GM19043 (cell line): ENCODE results near the gene CTNNA2.
"Not testable (repeated sequence)": the region's sequence is repeated elsewhere in the genome, so short reads cannot be mapped to it uniquely, and the experiment has no call there.

Experiments used
- ATAC-seq: cut with Tn5 transposase; IDR thresholded peaks from one replicate; pipeline ENCODE4 v1.9.1; 2021; ENCODE audit warnings: low read depth; ENCODE audit not compliant: unreplicated experiment

The CTNNA2 gene

GRCh38 chr2:80167284-80167808, 654.5 kb downstream of the CTNNA2 start:
- ATAC-seq: no peak

GRCh38 chr2:80168037-80168436, 655.2 kb downstream of the CTNNA2 start:
- ATAC-seq: no peak

GRCh38 chr2:80168801-80169200, 656.0 kb downstream of the CTNNA2 start:
- ATAC-seq: no peak

DNA sequence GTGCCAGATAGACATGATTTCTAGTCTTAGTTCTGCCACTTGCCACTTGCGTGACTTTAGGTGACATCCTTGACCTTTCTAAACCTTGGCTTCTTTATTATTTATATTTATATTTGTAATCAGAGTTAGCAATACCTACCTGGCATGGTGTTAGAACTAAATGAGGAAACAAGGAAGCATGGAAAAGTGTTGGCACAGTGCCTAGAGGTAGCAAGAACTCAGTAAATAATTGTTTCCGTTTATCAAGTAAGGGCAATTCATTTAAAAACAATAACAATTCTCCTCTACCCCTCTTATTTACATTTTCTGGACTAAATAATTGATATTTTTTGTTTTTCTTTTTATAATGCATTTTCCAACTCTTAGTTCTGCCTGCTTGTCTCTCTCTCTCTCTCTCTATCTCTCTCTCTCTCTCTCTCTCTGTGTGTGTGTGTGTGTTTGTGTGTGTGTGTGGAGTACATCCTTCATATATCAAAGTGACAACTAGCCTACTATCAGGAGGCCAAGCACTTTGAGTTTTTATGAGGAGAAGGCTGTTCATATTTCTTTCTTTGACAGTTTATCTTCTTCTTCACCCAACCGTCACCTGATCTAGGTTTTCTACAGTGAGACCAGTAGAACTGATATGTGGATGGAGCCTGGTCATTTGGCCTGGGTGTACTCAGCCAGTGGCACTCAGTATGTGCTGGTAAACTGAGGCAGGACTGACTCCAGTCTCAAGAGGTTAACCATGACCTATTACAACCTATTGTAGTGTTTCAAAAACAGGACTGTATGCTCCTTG, 657.2 kb downstream of the CTNNA2 start:
- ATAC-seq: no peak

GRCh38 chr2:80185091-80185490, 672.2 kb downstream of the CTNNA2 start:
- ATAC-seq: no peak

GRCh38 chr2:80186262-80186661, 673.4 kb downstream of the CTNNA2 start:
- ATAC-seq: no peak

DNA sequence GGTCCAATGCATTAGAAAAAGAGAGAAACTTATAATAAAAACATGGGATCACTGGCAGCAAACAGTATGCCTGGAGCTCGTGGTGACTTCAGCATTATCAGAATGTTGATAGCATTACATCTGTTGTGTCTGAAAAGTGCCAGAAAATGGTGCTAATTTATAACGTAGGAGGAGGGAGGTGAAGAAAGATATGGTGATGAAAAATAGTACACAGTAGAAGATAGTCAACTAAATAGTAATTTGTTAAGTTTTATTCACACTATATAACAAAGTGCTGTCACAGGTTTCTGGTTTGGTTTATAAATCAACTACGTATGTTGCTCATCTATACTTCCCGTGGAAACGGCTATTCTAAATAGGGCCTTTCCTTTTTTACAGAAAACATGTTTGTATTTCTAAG, 674.3 kb downstream of the CTNNA2 start:
- no peak for ATAC-seq

DNA sequence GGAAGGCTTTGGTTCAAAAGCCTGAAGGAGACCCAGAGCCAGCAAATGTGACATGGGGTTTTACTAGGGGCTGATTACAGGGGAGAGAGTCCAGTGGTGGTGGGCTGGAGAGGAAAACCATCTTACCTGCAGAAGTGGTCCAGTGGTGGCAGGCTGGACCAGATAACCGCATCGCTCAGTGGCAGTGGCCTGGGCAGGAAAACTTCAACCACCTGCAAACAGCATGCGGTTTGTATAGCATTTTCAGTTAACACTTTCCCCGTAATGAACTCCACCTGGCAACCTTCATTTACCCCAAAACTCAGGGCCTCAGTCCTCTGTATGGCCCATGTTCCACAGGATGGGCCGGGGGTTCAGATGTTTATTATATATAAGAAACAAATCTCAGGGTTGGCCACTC, 677.3 kb downstream of the CTNNA2 start:
- ATAC-seq: no peak

DNA sequence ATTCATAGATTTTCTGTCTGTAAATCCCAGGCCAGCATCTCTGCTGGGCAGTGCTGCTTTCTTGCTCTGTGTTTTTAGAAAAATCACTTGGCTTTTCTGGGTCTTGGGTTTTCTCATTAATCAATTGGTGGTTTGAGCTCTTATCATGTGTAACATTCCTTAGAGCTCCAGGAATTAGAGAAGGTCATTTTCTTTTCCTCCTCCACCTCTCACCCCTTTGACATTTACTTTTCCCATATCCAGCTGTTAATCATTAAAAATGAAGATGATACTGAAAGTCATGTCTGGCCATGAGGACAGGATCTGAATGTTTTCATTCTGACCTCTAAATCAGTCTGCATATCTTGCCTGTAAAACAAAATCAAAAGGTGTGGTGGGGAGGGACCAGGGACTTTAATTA, 680.7 kb downstream of the CTNNA2 start:
- ATAC-seq: no peak

GRCh38 chr2:80195034-80195433, 682.2 kb downstream of the CTNNA2 start:
- no peak for ATAC-seq

DNA sequence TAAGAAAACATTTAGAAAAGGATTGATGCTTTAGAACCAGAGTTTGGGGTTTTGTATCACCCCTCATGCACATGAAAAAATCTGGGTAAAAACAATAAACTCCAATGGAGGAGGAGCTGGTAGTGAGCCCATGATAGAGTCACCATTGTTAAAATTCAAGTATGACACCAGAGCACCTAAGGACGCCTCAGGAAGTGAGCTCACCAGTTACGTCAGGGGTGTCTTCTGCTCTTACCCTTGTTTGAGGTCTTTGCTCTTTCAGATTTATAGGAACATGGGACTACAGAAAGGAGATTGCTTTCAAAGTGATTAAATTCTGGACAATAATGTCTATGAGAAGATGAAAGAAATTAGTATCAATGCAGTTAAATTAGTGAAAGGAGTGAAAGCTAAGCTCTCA, 685.2 kb downstream of the CTNNA2 start:
- no peak for ATAC-seq

DNA sequence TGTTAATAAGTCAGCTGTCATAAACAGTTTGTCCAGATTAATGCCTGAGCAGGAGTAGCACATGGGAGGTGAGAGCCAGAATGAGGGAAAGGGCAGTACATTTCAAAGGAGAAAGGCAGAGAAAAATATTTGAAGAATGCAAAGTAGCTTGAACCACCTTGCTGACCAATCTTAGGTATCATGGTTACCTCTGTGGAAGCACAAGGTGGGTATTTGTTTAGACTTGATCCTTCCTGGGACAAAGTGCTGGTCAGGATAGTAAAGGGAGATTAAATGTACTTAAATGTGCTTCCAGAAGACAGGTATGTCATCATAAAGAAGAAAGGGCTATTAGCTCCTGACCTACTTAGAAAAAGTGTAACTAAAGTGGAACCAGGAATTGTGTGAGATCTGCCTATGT, 686.7 kb downstream of the CTNNA2 start:
- ATAC-seq: no peak

DNA sequence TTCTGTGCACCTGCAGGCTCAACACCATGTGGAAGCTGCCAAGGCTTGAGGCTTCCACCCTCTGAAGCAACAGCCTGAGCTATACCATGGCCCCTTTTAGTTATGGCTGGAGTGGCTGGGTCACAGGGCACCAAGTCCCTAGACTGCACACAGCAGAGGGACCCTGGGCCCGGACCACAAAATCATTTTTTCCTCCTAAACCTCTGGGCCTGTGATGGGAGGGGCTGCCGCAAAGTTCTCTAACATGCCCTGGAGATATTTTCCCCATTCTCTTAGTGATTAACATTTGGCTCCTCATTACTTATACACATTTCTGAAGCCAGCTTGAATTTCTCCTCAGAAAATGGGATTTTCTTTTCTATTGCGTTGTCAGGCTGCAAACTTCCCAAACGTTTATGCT, 691.1 kb downstream of the CTNNA2 start:
- not testable (repeated sequence) for ATAC-seq

GRCh38 chr2:80205498-80205897, 692.6 kb downstream of the CTNNA2 start:
- no peak for ATAC-seq

GRCh38 chr2:80209458-80209857, 696.6 kb downstream of the CTNNA2 start:
- ATAC-seq: no peak

- no peak for ATAC-seq
These were observed 704.6 kb downstream of the CTNNA2 start for GRCh38 chr2:80217446-80217845.

DNA sequence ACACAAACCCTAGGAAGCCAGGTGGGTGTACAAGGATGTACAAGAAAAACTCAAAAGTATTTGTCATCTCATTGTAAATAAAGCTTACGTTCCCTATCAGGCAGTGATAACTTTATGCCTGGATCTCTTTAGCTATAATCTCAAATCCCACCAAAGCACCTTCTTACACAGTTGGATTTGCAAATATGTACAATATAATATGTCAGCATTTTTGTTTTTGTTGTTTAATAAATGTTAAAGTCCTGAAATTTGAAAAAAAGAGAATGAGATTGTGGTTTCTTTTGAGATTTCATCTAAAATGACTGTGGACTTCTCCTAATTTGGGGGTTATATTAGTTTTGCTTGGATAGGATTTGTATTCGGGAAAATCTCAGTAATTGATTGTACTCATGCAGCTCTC, 709.8 kb downstream of the CTNNA2 start:
- ATAC-seq: no peak

GRCh38 chr2:80231421-80231820, 718.6 kb downstream of the CTNNA2 start:
- no peak for ATAC-seq

- ATAC-seq: no peak
These were observed 720.5 kb downstream of the CTNNA2 start for GRCh38 chr2:80233333-80233732.

DNA sequence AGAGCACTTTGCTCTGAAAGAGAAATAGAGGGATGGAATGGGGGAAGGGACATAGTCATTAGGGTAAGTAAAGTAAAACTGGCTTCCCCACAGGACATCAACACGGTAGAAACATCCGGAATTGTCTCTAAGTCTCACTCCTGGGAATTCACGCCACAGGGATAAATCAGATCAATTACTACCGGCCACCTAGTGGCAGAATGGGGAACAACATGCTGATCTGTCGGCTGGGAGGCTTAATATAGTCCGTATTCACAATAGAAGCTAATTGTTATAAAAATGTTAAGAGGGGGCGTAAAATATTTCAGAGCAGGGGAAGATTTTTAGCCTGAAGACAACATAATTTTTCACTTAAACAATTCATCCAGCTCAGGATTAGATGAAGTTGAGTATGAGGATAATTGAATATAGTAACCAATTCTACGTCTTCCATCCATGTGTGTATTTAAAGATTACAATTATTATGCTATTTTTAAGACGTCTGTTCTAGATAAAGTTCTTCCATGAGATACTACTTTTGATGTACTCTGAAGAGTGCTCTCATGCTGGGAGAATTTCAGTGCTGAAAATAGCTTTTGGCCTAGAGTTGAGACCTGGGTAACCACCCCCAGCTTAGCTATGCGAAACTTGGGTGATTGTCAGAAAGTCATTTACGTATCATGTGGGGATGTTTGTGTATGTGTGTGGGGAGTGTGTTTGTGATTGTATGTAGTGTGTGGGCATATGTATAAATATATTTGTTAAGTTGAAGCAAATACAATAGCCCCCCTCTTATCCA, 726.0 kb downstream of the CTNNA2 start:
- no peak for ATAC-seq

DNA sequence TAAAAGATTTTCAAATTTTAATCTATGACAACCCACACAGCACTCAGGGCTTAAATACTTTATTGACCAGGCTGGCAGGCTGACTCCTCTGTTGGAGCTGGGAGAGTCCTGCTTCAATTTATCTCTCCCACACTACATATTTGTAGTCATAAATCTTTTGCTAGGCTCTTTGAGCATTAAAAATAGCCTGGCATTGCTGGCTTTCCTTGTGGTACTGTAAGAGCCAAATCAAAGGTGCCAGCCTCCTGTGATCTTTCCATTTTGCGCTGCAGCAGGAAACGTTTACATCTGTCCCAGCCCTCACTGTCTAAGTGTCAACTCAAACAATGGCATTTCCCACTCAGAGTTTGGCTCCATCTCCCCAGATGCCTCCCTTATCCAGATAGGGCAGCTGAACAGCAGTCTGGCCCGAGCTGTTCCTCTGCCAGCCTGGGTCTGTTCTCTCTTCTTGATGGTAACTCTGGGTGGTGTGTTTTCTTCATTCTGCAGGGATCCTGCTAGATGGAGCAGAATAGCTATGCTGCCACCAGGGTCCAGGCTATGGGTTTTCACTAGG, 729.6 kb downstream of the CTNNA2 start:
- no peak for ATAC-seq
